Peyer's patch (tissue), 4 donors: Measurements from ENCODE around the gene SLX4IP.

Experiments used
- POLR2A ChIP-seq, 2 donors: fragments of 450-650 bp; IDR thresholded peaks; one replicate each; pipeline ENCODE4 v1.5.1; 2017; ENCODE audit warnings: antibody characterized with exemption in 2 of 2, mild to moderate bottlenecking in 2 of 2, moderate library complexity in 2 of 2
- TF ChIP-seq, protein P1 (sequence below), 6 experiments: fragments of 450-650 bp in 4 of 6; fragments of 200-600 bp in 2 of 6; sonication (generic) in 1 of 6; IDR thresholded peaks; one replicate each; pipeline ENCODE4 v1.5.1; 2017 to 2019; ENCODE audit warnings: antibody characterized with exemption in 6 of 6, mild to moderate bottlenecking in 3 of 6, moderate library complexity in 1 of 6

- TF ChIP-seq, protein P1, sequence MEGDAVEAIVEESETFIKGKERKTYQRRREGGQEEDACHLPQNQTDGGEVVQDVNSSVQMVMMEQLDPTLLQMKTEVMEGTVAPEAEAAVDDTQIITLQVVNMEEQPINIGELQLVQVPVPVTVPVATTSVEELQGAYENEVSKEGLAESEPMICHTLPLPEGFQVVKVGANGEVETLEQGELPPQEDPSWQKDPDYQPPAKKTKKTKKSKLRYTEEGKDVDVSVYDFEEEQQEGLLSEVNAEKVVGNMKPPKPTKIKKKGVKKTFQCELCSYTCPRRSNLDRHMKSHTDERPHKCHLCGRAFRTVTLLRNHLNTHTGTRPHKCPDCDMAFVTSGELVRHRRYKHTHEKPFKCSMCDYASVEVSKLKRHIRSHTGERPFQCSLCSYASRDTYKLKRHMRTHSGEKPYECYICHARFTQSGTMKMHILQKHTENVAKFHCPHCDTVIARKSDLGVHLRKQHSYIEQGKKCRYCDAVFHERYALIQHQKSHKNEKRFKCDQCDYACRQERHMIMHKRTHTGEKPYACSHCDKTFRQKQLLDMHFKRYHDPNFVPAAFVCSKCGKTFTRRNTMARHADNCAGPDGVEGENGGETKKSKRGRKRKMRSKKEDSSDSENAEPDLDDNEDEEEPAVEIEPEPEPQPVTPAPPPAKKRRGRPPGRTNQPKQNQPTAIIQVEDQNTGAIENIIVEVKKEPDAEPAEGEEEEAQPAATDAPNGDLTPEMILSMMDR (IDR thresholded peaks at IDR 0.05), result no peak
- no peak for TF ChIP-seq POLR2A (IDR thresholded peaks at IDR 0.05)
Measured at GRCh38 chr20:10408108-10408813, 26.8 kb upstream of the SLX4IP start.
